Left lobe of liver (tissue), 2 donors: Measurements from ENCODE around the gene RNF182. TPM values are rescaled to one million over a fixed set of nuclear protein-coding genes. Genes with fewer than 3 reads are reported as not detected.
"Not testable (repeated sequence)": the region's sequence is repeated elsewhere in the genome, so short reads cannot be mapped to it uniquely, and the experiment has no call there.

Source experiments
- ATAC-seq: fragments of 200-7000 bp; cut with Tn5 transposase; one replicate; pipeline ENCODE4 v1.9.1; 2020; ENCODE audit warnings: mild to moderate bottlenecking, moderate library complexity
- DNase-seq: peaks from one replicate; pipeline ENCODE4 v3.0.0-alpha.2; 2020; ENCODE audit warnings: low spot score
- total RNA-seq: library from RNA; stranded (reverse); gene quantifications from one replicate; pipeline ENCODE4 v1.2.1, GENCODE V29; 2021
- donor health status: DM: no; HTN: no; CAD: no; lungs with moderate emphysema.
- donor health status: DM: no; HTN: yes; CAD: no.

RNF182 gene
- total RNA-seq = 0.05 TPM

GRCh38 chr6:13924949-13925881 lies at the start of gene RNF182:
RNF182 (plus strand) TSS chr6:13924952; CDS start chr6:13977120, 52,168 bp downstream.
- ATAC-seq (peak; percentile 65), DNase-seq (no peak)

DNA sequence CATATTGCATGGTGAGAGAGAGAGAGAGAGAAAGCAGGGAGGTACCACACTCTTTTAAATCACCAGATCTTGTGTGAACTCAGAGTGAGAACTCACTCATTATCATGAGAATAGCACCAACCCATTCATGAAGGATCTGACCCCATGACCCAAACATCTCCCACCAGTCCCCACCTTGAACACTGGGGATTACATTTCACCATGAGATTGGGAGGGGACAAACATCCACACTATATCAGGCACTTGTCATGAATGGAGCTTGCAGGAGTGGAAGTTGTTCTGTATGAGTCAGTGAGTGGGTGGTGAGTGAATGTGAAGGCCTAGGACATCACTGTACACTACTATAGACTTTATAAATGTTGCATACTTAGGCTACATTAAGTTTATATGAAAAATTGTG lies 47.7 kb upstream of the RNF182 start:
- no peak for ATAC-seq
- DNase-seq = no peak

DNA sequence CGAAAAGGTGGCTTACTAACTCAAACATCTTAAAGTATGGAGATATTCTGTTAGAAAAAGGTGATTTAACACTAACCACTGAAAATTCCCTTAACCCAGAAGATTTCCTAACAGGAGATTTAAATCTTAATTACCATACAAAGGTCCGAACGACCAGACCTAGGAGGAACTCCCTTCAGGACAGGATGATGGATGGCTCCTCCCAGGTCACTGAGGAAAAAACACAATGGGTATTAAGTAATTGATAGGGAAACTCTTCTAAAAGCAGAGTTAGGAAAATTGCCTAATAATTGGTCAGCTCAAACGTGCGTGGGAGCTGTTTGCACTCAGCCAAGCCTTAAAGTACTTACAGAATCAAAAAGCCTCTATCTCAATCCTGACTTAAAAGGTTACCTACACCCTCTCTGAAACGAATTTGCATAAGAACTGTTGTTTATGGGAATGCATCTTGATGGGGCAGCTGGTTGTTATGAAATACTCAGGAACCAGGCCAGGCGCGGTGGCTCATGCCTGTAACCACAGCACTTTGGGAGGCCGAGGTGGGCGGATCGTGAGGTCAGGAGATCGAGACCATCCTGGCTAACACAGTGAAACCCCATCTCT lies 44.6 kb upstream of the RNF182 start:
- ATAC-seq, DNase-seq: not testable (repeated sequence)

GRCh38 chr6:13881621-13882165 lies 43.1 kb upstream of the RNF182 start:
- DNase-seq = no peak
- ATAC-seq = no peak

GRCh38 chr6:13883966-13884365 lies 40.8 kb upstream of the RNF182 start:
- ATAC-seq = no peak
- DNase-seq = no peak

GRCh38 chr6:13884397-13884796 lies 40.4 kb upstream of the RNF182 start:
- ATAC-seq = no peak
- DNase-seq = no peak

- DNase-seq (no peak), ATAC-seq (no peak)
Observed at GRCh38 chr6:13885601-13886000, 39.2 kb upstream of the RNF182 start.

GRCh38 chr6:13886949-13887348 lies 37.8 kb upstream of the RNF182 start:
- ATAC-seq (no peak), DNase-seq (no peak)

- no peak for ATAC-seq
- no peak for DNase-seq
Observed at GRCh38 chr6:13892017-13892645, 32.6 kb upstream of the RNF182 start.

- DNase-seq = no peak
- no peak for ATAC-seq
Observed at GRCh38 chr6:13902922-13903321, 21.8 kb upstream of the RNF182 start.

DNA sequence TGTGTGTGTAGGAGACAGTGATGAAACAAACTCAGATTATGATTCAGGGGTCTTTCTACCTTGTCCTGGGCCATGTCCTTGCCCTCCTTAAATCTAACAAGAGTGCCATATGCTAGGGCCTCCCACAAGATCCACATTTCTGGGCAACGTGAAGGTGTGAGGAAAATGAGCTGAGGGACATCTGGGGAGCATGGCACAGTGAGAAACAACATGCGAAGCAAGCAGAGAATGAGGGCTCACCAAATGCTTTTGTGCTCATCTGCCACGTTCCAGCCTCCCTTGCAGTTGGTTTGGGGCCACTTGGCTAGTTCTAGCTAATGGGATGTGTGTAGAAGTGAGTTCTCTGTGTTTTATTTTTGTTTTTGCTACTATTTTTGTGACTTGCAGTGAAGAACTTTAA lies 21.4 kb upstream of the RNF182 start:
- no peak for ATAC-seq
- DNase-seq = no peak

- DNase-seq (no peak), ATAC-seq (no peak)
Observed at GRCh38 chr6:13907001-13907350, 17.8 kb upstream of the RNF182 start.

GRCh38 chr6:13907614-13908215 lies 17.0 kb upstream of the RNF182 start:
- ATAC-seq (no peak), DNase-seq (no peak)

DNA sequence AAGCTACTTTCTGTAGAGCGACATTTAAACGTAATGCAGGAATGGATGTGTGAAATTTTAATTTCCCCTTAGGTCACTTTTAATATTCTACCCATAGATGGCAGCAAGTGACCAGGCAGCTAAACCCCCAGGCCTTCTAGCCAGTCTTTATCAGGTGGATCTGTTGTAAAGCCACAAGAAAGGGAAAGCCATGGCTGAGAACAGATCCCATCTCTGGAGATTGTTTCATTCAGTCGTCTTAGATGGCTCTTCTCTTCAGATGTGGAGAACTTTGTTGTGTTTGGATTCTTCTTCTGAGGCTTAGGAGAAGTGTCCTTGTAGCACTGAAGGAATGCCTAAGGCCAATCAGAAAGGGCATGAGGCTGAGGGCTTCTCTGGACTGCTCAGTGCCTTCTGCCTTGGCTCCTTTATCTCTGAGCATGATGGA lies 15.8 kb upstream of the RNF182 start:
- ATAC-seq (peak; percentile 96), DNase-seq (peak; percentile 47)

GRCh38 chr6:13910443-13910842 lies 14.3 kb upstream of the RNF182 start:
- DNase-seq (no peak), ATAC-seq (no peak)

DNA sequence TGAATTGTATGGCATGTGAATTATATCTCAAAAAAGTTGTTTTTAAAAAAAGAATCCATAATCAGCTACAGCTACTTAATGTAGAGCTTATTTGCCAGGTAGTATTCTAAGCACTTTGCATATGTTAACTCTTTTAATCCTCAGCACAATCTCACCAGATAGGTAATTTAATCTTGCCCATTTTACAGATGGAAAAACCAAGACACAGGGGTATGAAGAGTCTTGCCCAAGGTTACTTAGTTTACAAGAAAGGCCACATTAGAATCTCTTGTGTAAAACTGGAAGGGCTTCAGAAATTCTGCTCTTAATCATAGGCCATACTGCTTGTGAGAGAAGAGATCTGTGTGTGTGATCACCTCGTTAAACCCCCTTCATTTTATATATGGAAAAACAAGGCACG lies 13.4 kb upstream of the RNF182 start:
- ATAC-seq (no peak), DNase-seq (no peak)

GRCh38 chr6:13913226-13914001 lies 11.3 kb upstream of the RNF182 start:
- DNase-seq (no peak), ATAC-seq (no peak)

DNA sequence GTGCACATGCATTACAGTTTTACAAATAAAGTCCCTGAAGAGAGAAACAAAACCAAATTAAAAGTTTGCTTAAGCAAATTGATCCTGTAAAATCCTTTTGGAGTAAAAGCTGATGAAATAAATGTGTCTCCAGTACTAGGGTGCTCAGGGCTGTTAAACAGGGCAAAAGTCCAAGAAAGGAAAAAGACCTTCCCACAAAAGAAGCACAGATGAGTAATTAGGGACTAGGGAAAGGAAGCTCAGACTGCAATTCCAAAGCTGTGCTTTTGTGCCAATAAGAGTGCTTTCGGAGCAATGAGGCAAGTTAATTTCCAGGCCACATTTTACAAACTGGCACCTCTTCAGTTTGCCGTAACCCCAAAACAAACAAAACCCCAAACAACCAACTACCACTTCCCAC lies 10.4 kb upstream of the RNF182 start:
- no peak for DNase-seq
- no peak for ATAC-seq

DNA sequence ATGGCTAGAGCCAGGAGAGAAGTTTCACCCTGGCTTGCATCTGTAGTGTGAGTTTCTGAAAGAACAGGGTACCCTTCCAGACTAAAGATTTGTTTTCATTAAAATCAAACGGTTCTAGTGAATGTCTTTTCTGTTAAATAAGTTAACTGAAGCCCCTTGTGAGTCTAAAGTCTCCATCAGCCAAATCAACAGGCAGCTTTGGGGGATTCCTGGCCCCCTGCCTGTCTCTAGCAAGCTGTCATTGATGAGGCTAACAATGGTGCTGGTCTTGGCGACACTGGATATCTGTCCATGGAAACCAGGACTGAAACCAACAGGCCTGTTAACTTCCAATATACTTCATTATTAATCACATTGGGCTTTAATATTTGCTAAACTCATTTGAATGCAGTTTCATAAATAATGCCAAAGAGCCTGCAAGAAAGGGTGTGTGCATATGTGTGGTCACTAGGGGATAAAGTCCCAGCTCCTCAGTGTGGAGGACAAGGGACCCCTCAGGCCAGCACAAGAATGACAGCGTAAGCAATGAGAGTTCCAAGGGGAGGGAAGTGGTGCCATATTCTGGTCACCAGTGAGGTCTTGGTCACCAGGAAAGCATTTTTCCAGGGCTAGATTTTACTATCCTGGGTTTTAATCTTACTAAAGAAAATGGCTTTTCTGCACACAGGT lies 9.1 kb upstream of the RNF182 start:
- ATAC-seq (no peak), DNase-seq (no peak)
